ENCODE results near the gene OR2V2. TPM values are rescaled to one million over a fixed set of nuclear protein-coding genes. Genes with fewer than 3 reads are reported as not detected.

OR2V2 gene
- total and polyA plus RNA-seq, 10 of the 15 experiments (the other 5 are each of a cell fraction or from before 2014, with no cell fraction given), result 0.26 TPM; not detected in 9

GRCh38 chr5:181181650-181182565, 34.5 kb downstream of the OR2V2 start:
- H3K79me2 ChIP-seq (ENCODE audit: control insufficient read depth, insufficient read depth, low read length), result no peaks in the 10 kb centered on the region
- RAD21 ChIA-PET (ENCODE audit: unreplicated experiment), result interaction anchor here (1.2 to 1.6 kb wide), 2 partner anchors 13 to 17 kb away, joined by 4 to 5 read pairs; no protein-coding TSS in a partner anchor
- BruUV-seq (replicated peaks), result no TSS peak
- DNase-seq (ENCODE audit: low read depth, low spot score) (no peak), FAIRE-seq (peak; percentile 94), ATAC-seq (peak; percentile 79)
- H3K4me1 ChIP-seq (ENCODE audit: control insufficient read depth, insufficient read depth, low read length), result peaks cover 11% of the 10 kb centered on the region
- CTCF ChIA-PET, result interaction anchor here (0.6 to 3.3 kb wide), 6 partner anchors 9 to 80 kb away, joined by 3 to 10 read pairs (median 5); no protein-coding TSS in a partner anchor
- H3K27ac ChIP-seq (ENCODE audit: control insufficient read depth, insufficient read depth), result no peak overlapping the region
- no peak overlapping the region for H3K4me3 ChIP-seq
- 48% methylated on average over 25 of the region's 25 CpGs for WGBS (ENCODE audit: insufficient coverage, insufficient replicate concordance, low lambda C conversion rate, missing lambda C conversion rate)
- intact Hi-C loops (cut with micrococcal nuclease; ENCODE audit: unreplicated experiment), result no loop called here
- no peaks in the 10 kb centered on the region for H3K9me3 ChIP-seq (replicated peaks; ENCODE audit: control insufficient read depth, insufficient read depth, low read length)
- SMC1A ChIA-PET (ENCODE audit: uncharacterized antibody, unreplicated experiment), result no interaction called here
- no peaks in the 10 kb centered on the region for H3K27me3 ChIP-seq (replicated peaks in 1 of 2; ENCODE audit: control insufficient read depth in 2 of 2, insufficient read depth in 2 of 2, low read length in 1 of 2)
- peak overlapping the region; percentile 5; the same call in 1 of the 2 replicates for H3K4me2 ChIP-seq (ENCODE audit: control insufficient read depth, insufficient read depth)
- POLR2A ChIA-PET, result interaction anchor here (1.0 kb wide), 1 partner anchor 25 kb away, joined by 3 read pairs; no protein-coding TSS in a partner anchor
- H4K20me1 ChIP-seq (ENCODE audit: control insufficient read depth, insufficient read depth), result no peaks in the 10 kb centered on the region
- in situ Hi-C loops (cut with MboI), result loop anchor here (10.0 kb wide), 1 partner anchor 73 kb away; no protein-coding TSS in a partner anchor
- H3K9ac ChIP-seq (ENCODE audit: control insufficient read depth, insufficient read depth, low read length), result no peak overlapping the region
- no peak overlapping the region for H2AFZ ChIP-seq (ENCODE audit: control insufficient read depth, low read depth, low read length)
- H3K36me3 ChIP-seq (ENCODE audit: control insufficient read depth in 2 of 2, insufficient read depth in 2 of 2, low read length in 1 of 2), result no peaks in the 10 kb centered on the region
- 0 out of 2 replicates have a peak, but pooled peaks have one; percentile 31 for TF ChIP-seq RELB (IDR thresholded peaks at IDR 0.05; ENCODE audit: low read depth)
- TF ChIP-seq TARDBP (IDR thresholded peaks at IDR 0.05; ENCODE audit: borderline replicate concordance), result no peak
- peak; percentile 81 for TF ChIP-seq MEF2A (IDR thresholded peaks at IDR 0.05; ENCODE audit: insufficient read depth, low read depth, low read length)
- TF ChIP-seq WRNIP1 (IDR thresholded peaks at IDR 0.05; ENCODE audit: borderline replicate concordance, low read depth, low read length), result no peak
- TF ChIP-seq CHD2 (IDR thresholded peaks at IDR 0.05; ENCODE audit: borderline replicate concordance, low read depth, low read length), result no peak
- TF ChIP-seq TCF3 (IDR thresholded peaks at IDR 0.05; ENCODE audit: borderline replicate concordance, insufficient read depth, low read depth, low read length), result no peak
- TF ChIP-seq DPF2 (IDR thresholded peaks at IDR 0.05), result no peak
- TF ChIP-seq E2F8 (IDR thresholded peaks at IDR 0.05; ENCODE audit: low read depth, partially characterized antibody), result no peak
- no peak for TF ChIP-seq ZNF384 (IDR thresholded peaks at IDR 0.05; ENCODE audit: borderline replicate concordance, low read depth, low read length)
- TF ChIP-seq RAD21 (IDR thresholded peaks at IDR 0.05; ENCODE audit: insufficient read depth, low read depth, low read length), result peak; percentile 89
- peak; percentile 30; the same call in 1 of the 3 replicates for TF ChIP-seq POU2F2 (IDR thresholded peaks at IDR 0.05; ENCODE audit: borderline replicate concordance, low read depth, low read length)
- TF ChIP-seq RFX5 (IDR thresholded peaks at IDR 0.05; ENCODE audit: low read depth, low read length), result no peak
- TF ChIP-seq IKZF1 (conservative IDR thresholded peaks at IDR 0.05), result peak; percentile 68
- peak; percentile 79 to 85 (median 84) for TF ChIP-seq CTCF (IDR thresholded peaks at IDR 0.05 in 2 of 3, conservative IDR thresholded peaks at IDR 0.05 in 1 of 3; ENCODE audit: control insufficient read depth in 2 of 3, extremely low read depth in 1 of 3, insufficient read depth in 1 of 3, low read depth in 3 of 3, low read length in 3 of 3)
- no peak for TF ChIP-seq KLF5 (IDR thresholded peaks at IDR 0.05; ENCODE audit: partially characterized antibody)
- TF ChIP-seq FOXM1 (IDR thresholded peaks at IDR 0.05; ENCODE audit: low read depth, low read length), result no peak
